Esophagus (tissue), 2 donors: Measurements from ENCODE around the gene FSTL1. TPM values are rescaled to one million over a fixed set of nuclear protein-coding genes. Genes with fewer than 3 reads are reported as not detected.
A peak's percentile ranks its signal among the peaks of the same experiment; 100 is the strongest.

ENCODE experiments used
- H3K27ac ChIP-seq, 2 donors: one replicate each; pipeline ENCODE4 v1.5.1; 2013; ENCODE audit warnings: low read depth in 2 of 2, mild to moderate bottlenecking in 2 of 2, inconsistent platforms in 1 of 2, low read length in 1 of 2, moderate library complexity in 1 of 2
- H3K27me3 ChIP-seq, 2 donors: one replicate each; pipeline ENCODE4 v1.6.1; 2013; ENCODE audit warnings: low read length in 2 of 2, control low read depth in 1 of 2, mild to moderate bottlenecking in 1 of 2; ENCODE audit not compliant: insufficient read depth in 2 of 2, control insufficient read depth in 1 of 2
- H3K36me3 ChIP-seq, 2 donors: one replicate each; pipeline ENCODE4 v1.6.1; 2013; ENCODE audit warnings: low read length in 1 of 2; ENCODE audit not compliant: control insufficient read depth in 2 of 2, insufficient read depth in 2 of 2
- H3K4me1 ChIP-seq, 2 donors: one replicate each; pipeline ENCODE4 v1.6.1; 2013; ENCODE audit warnings: low read length in 1 of 2; ENCODE audit not compliant: control insufficient read depth in 2 of 2, insufficient read depth in 2 of 2
- H3K4me3 ChIP-seq, 2 donors: one replicate each; pipeline ENCODE4 v1.5.1; 2013; ENCODE audit warnings: low read length in 2 of 2, mild to moderate bottlenecking in 2 of 2, low read depth in 1 of 2, moderate library complexity in 1 of 2
- H3K9me3 ChIP-seq, 2 donors: one replicate each; pipeline ENCODE4 v1.6.1; 2013; ENCODE audit warnings: mild to moderate bottlenecking in 2 of 2, low read depth in 1 of 2, low read length in 1 of 2, moderate library complexity in 1 of 2; ENCODE audit not compliant: control insufficient read depth in 2 of 2, insufficient read depth in 1 of 2
- WGBS, 2 donors: extraction: QIAGEN DNeasy Blood & Tissue Kit; methylation state at CpG; one replicate each; pipeline ENCODE4 v1.1.7; 2013; 5-methylcytosine and 5-hydroxymethylcytosine counted together
- polyA plus RNA-seq, 2 donors: library from polyadenylated mRNA; stranded (reverse); fragments of 200-250 nt; gene quantifications; one replicate each; pipeline ENCODE4 v1.2.3, GENCODE V29; 2013
- donor health status: healthy with polysubstance abuse.
- donor health status: Bipolar disorder and iron deficiency.

FSTL1 gene, protein sequence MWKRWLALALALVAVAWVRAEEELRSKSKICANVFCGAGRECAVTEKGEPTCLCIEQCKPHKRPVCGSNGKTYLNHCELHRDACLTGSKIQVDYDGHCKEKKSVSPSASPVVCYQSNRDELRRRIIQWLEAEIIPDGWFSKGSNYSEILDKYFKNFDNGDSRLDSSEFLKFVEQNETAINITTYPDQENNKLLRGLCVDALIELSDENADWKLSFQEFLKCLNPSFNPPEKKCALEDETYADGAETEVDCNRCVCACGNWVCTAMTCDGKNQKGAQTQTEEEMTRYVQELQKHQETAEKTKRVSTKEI
- polyA plus RNA-seq = 10 to 100 TPM in 1 of 2 donors, 1 to 10 TPM in 1; 5.4 to 10.7 TPM

DNA sequence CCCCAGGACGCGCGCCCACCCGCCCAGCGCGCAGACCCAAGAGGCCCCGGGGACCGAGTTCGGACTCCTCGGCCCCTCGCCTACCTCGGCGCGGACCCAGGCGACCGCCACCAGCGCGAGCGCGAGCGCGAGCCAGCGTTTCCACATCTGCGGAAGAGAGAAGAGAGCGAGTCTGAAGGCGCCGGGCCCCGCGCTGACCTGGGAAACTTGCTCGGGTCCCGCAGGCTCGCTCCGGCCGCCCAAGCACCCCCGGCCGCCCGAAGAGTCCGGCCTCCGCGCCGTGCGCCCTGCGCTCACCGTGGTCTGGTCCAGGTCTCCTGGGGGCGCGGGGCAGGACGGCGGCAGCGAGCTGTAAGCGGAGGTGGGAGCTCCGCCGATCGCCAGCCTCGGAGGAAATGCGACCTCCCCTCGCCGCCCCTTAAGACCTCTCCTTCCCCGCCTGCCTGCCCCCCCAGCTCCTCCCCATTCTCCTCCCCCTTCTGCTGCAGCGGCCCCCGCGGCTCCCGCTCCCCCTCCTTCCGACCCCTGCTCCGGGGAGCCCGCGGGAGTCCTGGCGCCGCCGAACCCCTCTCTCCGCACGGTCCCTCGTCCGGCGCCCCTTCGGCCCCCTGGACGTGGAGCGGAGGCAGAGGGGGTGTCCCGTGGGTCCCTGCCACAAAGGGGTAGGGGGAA, at the start of gene FSTL1:
Gene FSTL1 (minus strand): TSS at position 393 of the 672 bp plus-strand sequence. CDS start 246 bp downstream, at position 147.
- Histone ChIP-seq H3K27me3 (no peaks in the 10 kb centered on the region), H3K36me3 (no peaks in the 10 kb centered on the region), H3K27ac (peak within 1 kb of the TSS; percentile 72 to 84), H3K9me3 (no peaks in the 10 kb centered on the region), H3K4me3 (peak within 1 kb of the TSS; percentile 66 to 71), H3K4me1 (peaks cover 0 to 3% of the 10 kb centered on the region in 2 donors)
- 1% methylated on average over 50 to 78 of the region's 78 CpGs for WGBS, 2 donors

DNA sequence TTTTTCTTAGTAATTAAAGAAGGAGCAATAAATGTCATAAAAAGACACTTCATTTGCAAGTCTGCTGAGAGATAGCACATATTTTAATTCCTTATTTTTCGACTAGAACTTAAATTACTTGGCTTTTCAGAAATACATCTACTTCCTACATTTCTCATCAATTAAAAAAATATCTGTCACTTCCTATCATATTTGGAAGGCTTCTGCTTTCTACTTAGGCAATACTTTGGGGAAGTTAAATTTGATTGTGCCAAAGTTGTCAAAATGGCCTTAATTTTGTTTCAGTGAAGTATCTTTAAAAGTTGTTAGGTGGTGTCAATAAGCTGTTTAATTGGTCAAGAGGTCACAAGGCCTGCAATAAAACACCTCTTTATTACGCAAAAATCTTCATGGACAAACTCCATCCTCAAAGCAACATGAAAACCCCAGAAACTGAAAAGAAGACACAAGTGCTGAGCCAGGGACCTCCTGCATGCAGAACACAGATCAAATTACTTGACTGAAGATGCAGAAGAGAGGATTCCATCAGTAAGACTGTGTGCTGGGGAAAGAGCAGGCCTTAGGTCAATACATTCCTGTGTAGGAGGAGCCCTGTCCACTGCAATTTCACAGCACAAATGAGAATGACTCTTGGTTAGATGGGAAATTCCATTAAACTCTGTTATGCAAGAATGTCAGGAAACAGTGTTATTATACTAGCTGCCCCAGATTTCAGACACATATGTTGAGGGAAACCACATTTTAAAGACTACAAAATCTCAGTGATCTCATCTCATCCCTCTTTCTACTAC, 48.0 kb upstream of the FSTL1 start:
- no peak overlapping the region for H3K4me3 ChIP-seq
- H3K27ac ChIP-seq = no peak overlapping the region
- no peaks in the 10 kb centered on the region for H3K27me3 ChIP-seq
- no peaks in the 10 kb centered on the region for H3K4me1 ChIP-seq
- 83 to 85% methylated on average over 2 of the region's 2 CpGs for WGBS, 2 donors
- no peaks in the 10 kb centered on the region for H3K9me3 ChIP-seq
- H3K36me3 ChIP-seq = no peaks in the 10 kb centered on the region

DNA sequence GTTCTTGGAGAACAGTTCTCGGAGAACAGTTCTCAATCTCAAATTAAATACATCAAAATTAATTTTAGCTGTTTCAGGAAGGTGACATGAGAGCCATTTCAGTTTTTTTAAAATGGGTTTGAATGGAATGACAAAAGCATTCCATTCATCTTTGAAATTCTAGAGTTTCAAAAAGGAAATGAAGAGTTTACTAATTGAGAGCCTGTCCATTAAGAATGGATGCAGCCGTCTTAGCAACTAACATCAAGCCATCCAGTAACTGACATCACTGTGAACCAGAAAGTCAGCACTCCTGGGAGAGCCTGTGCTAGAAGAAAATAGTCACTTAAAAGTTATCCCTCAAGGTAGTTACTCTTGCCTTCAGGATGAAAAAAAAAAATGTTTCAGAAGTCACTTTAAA, 47.0 kb upstream of the FSTL1 start:
- Histone ChIP-seq H3K4me3 (no peak overlapping the region), H3K9me3 (no peaks in the 10 kb centered on the region), H3K27ac (no peak overlapping the region), H3K36me3 (no peaks in the 10 kb centered on the region), H3K4me1 (no peaks in the 10 kb centered on the region), H3K27me3 (no peaks in the 10 kb centered on the region)
- WGBS, 2 donors = 57 to 58% methylated on average over 2 of the region's 2 CpGs

DNA sequence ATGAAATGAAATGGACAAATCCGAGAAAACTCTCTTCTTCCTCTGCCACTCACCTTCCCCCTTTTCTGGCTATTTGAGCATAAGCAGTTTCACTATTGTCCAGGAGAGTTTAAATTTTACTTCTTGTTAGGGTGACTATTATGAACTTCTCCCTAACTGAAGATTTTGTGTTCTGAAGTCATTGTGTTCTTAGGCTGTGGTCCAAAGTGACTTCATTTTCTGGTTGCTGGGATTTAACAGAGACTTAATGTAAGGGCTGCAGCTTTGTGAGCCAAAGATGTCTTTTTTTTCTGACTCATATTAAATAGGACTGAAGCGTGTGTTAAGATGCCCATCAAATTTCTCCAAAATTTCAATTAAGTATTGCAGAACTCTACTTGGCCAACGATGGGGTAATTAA, 46.5 kb upstream of the FSTL1 start:
- 26 to 44% methylated on average over 3 of the region's 3 CpGs for WGBS, 2 donors
- Histone ChIP-seq H3K27ac (no peak overlapping the region), H3K4me3 (no peak overlapping the region)

DNA sequence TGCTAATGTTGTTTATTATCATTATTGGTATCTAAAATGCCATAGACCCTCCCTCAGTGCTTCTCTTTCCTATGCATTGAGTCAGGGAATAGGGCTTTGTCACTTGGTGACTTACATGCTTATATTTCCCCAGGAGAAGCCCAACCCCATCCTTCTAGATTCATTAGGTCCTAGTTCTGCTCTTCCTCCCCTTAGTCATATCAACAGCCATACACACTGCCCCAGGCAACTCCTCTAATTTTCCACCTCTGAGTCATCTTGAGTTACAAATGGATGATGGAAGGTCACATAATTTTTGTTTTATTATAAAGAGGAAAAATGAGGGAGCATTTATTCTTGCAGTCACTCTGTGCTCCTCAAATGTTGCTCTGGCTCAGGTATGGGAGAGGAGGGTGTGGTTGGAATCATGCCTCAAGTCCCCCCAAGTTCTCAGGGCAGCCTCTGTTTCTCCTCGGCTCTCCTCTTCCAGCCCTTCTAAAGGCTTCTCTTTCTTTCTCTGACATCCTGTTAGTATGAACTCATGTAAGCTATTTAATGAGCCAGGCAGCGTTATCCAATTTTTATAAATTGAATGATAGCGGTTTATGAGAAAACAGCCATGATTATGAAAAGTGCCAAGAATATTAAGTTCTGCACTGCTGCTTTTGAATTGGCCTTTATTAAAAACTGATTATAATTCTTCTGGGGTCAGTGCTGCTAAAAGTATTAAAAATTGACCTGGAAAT, 45.6 kb upstream of the FSTL1 start:
- WGBS, 2 donors = 51 to 63% methylated on average over 3 of the region's 3 CpGs
- Histone ChIP-seq H3K27me3 (no peaks in the 10 kb centered on the region), H3K9me3 (no peaks in the 10 kb centered on the region), H3K36me3 (no peaks in the 10 kb centered on the region), H3K4me3 (no peak overlapping the region), H3K27ac (peak overlapping the region in 1 of 2 donors; percentile 57), H3K4me1 (no peaks in the 10 kb centered on the region)

More for the DNA sequence above, 46.5 kb upstream of the FSTL1 start:
- Histone ChIP-seq H3K36me3 (no peaks in the 10 kb centered on the region), H3K27me3 (no peaks in the 10 kb centered on the region), H3K4me1 (no peaks in the 10 kb centered on the region), H3K9me3 (no peaks in the 10 kb centered on the region)

DNA sequence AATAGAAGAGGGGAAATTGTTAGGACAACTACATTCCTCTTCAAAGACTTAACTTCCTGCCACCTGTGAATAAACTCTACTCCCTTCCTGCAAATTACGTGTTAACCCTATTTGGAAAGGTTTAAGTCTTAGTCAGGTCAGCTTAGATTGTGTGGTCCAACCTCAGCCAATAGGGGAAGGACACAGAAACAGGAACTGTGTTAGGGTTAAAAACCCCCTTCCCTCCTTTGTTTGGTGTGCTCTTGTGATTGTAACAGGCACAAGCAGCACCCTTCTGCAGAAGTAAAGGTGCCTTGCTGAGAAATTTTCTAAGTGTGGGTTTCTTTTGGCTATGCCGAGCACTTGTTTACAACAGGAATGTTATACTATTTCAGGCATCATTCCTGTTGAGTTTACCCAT, 45.0 kb upstream of the FSTL1 start:
- Histone ChIP-seq H3K9me3 (no peaks in the 10 kb centered on the region), H3K27ac (no peak overlapping the region), H3K36me3 (no peaks in the 10 kb centered on the region), H3K27me3 (no peaks in the 10 kb centered on the region), H3K4me1 (no peaks in the 10 kb centered on the region), H3K4me3 (no peak overlapping the region)
- 86 to 89% methylated on average over 2 of the region's 2 CpGs for WGBS, 2 donors

DNA sequence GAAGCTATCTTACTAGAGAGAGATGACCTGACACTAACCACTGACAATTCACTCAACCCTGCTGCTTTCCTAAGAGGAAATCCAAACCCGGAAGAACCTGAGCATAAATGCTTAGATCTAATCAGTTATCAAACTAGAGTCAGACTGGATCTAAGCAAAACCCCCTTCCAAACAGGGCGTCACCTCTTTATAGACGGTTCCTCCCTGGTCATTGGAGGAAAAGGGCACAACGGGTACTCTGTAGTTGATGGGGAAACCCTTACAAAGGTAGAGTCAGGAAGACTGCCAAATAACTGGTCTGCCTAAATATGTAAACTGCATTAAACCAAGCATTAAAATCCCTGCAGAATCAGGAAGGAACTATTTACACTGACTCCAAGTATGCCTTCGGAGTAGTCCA, 41.3 kb upstream of the FSTL1 start:
- no peaks in the 10 kb centered on the region for H3K27me3 ChIP-seq
- no peak overlapping the region for H3K4me3 ChIP-seq
- H3K9me3 ChIP-seq = no peaks in the 10 kb centered on the region
- no peaks in the 10 kb centered on the region for H3K36me3 ChIP-seq
- H3K4me1 ChIP-seq = no peaks in the 10 kb centered on the region
- no peak overlapping the region for H3K27ac ChIP-seq
- WGBS, 2 donors = 75 to 83% methylated on average over 5 of the region's 5 CpGs

DNA sequence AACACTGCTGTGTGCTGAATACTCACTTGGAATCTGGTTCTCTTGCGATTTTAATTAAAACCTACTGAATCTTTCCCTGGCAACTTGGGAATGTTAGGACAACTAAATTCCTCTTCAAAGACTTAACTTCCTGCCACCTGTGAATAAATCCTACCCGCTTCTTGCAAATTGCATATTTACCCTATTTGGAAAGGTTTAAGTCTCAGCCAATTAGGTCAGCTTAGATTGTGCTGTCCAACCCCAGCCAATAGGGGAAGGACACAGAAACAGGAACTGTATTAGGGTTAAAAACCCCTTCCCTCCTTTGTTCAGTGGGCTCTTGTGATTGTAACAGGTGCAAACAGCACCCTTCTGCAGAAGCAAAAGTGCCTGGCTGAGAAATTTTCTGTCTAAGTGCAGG, 38.6 kb upstream of the FSTL1 start:
- H3K27me3 ChIP-seq = no peaks in the 10 kb centered on the region
- H3K4me3 ChIP-seq = no peak overlapping the region
- H3K27ac ChIP-seq = no peak overlapping the region
- H3K4me1 ChIP-seq = no peaks in the 10 kb centered on the region
- no peaks in the 10 kb centered on the region for H3K36me3 ChIP-seq
- no peaks in the 10 kb centered on the region for H3K9me3 ChIP-seq
- 90 to 93% methylated on average over 2 of the region's 2 CpGs for WGBS, 2 donors

DNA sequence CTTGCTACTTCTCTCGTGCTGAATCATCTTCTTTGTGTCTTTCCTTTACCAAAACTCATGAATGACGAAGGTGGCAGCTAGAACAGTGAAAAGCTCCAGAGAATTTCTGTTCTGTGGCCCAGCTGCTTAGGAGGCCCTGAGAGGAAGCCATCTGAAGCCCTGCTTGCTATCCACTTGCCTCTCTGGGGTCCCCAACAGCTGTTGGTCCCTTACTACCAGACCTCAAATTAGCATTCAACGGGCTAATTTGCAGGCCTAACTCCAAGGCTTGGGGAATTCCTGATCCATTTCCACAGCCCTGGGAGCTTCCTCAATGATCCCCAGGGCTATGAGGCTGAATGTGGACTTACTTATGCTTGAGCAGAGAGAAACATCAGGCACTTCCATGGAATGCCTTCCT, 37.5 kb upstream of the FSTL1 start:
- Histone ChIP-seq H3K27me3 (no peaks in the 10 kb centered on the region), H3K4me3 (no peak overlapping the region), H3K36me3 (no peaks in the 10 kb centered on the region), H3K9me3 (no peaks in the 10 kb centered on the region), H3K27ac (no peak overlapping the region), H3K4me1 (no peaks in the 10 kb centered on the region)
- 78 to 80% methylated on average over 3 of the region's 3 CpGs for WGBS, 2 donors
